Activated CD8-positive, alpha-beta memory T cell treated with anti-CD3 and anti-CD28 coated beads, Interleukin-2, amount 50 U/mL, for 24 hours (primary cell): Measurements from ENCODE around the gene CPLANE2.

Experiments used
- DNase-seq: peaks from one replicate; pipeline ENCODE4 v3.0.0-alpha.2; 2020; ENCODE audit errors: extremely low read depth

Gene CPLANE2

GRCh38 chr1:16189003-16189402 is 48.0 kb downstream of the CPLANE2 start:
- DNase-seq: no peak

GRCh38 chr1:16187748-16188401 is 49.1 kb downstream of the CPLANE2 start:
- DNase-seq: peak; percentile 39

- no peak for DNase-seq
Observed at GRCh38 chr1:16186655-16187235, 50.2 kb downstream of the CPLANE2 start.

- DNase-seq: no peak
Observed at GRCh38 chr1:16184557-16185303, 52.3 kb downstream of the CPLANE2 start.

- DNase-seq: no peak
Observed at GRCh38 chr1:16183765-16184556, 53.0 kb downstream of the CPLANE2 start.

GRCh38 chr1:16183179-16183578 is 53.8 kb downstream of the CPLANE2 start:
- no peak for DNase-seq

GRCh38 chr1:16181887-16182719 is 54.9 kb downstream of the CPLANE2 start:
- DNase-seq: no peak
